ENCODE measurements around the gene NTRK3.

NTRK3 gene

GRCh38 chr15:88243895-88244787, 12.4 kb downstream of the NTRK3 start:
- H3K27ac ChIP-seq = no peak overlapping the region
- ChIA-PET POLR2A (ENCODE audit: low non-redundant PET) (no interaction called here), CTCF (interaction anchor here (0.7 to 1.0 kb wide), 3 partner anchors 9 to 41 kb away, joined by 3 read pairs; no protein-coding TSS in a partner anchor)
- peak; percentile 23 for DNase-seq (ENCODE audit: low spot score)
- TF ChIP-seq CTCF (conservative IDR thresholded peaks at IDR 0.05; ENCODE audit: low read depth) = peak; percentile 32

GRCh38 chr15:88242586-88243555, 13.7 kb downstream of the NTRK3 start:
- TF ChIP-seq CTCF (conservative IDR thresholded peaks at IDR 0.05; ENCODE audit: low read depth) = no peak
- DNase-seq (ENCODE audit: low spot score) = no peak
- H3K27ac ChIP-seq = no peak overlapping the region
- POLR2A ChIA-PET (ENCODE audit: low non-redundant PET) = no interaction called here
- CTCF ChIA-PET = interaction anchor here (0.7 kb wide), 1 partner anchor 32 kb away, joined by 3 read pairs; no protein-coding TSS in a partner anchor

GRCh38 chr15:88241461-88241860, 15.1 kb downstream of the NTRK3 start:
- DNase-seq (ENCODE audit: low spot score) = no peak
- ChIA-PET CTCF (no interaction called here), POLR2A (ENCODE audit: low non-redundant PET) (no interaction called here)

GRCh38 chr15:88241060-88241459, 15.5 kb downstream of the NTRK3 start:
- POLR2A ChIA-PET (ENCODE audit: low non-redundant PET) = no interaction called here
- no peak for TF ChIP-seq CTCF (conservative IDR thresholded peaks at IDR 0.05; ENCODE audit: low read depth)
- no peak overlapping the region for H3K27ac ChIP-seq
- CTCF ChIA-PET = no interaction called here
- no peak for DNase-seq (ENCODE audit: low spot score)

More at GRCh38 chr15:88241461-88241860, 15.1 kb downstream of the NTRK3 start:
- H3K27ac ChIP-seq = no peak overlapping the region
- no peak for TF ChIP-seq CTCF (conservative IDR thresholded peaks at IDR 0.05; ENCODE audit: low read depth)

DNA sequence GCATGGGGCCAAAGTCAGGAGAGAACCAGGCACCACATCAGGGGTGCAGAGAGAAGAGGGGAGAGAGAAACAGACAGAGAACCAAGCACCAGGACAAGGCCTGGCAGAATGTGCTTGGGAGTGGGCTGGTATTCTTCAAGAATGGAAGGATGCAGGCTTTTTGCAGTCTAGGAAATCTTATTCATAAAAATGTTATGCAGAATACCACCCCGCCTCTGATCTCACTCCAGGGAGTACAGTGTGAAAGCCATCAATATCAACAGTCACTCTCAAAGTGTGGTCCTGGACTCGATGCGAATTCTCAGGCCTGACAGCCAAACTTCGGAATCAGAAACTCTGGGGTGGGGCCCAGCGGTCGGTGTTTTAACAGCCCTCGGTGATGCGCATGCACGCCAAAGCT, 16.9 kb downstream of the NTRK3 start:
- H3K27ac ChIP-seq = no peak overlapping the region
- ChIA-PET CTCF (no interaction called here), POLR2A (ENCODE audit: low non-redundant PET) (no interaction called here)
- DNase-seq (ENCODE audit: low spot score) = no peak
- no peak for TF ChIP-seq CTCF (conservative IDR thresholded peaks at IDR 0.05; ENCODE audit: low read depth)
